ENCODE data around the gene KLF5. TPM values are rescaled to one million over a fixed set of nuclear protein-coding genes. Genes with fewer than 3 reads are reported as not detected.

KLF5 gene
- total and polyA plus RNA-seq, 2 donors: 3.4 to 78.5 TPM

GRCh38 chr13:73075546-73075945 lies 16.7 kb downstream of the KLF5 start:
- Histone ChIP-seq H3K4me1 (ENCODE audit: control insufficient read depth in 2 of 2, insufficient read depth in 2 of 2, low read length in 2 of 2) (no peaks in the 10 kb centered on the region), H3K27ac (ENCODE audit: low read depth in 1 of 2, low read length in 1 of 2) (no peak overlapping the region), H3K9me3 (ENCODE audit: control insufficient read depth in 2 of 2, insufficient read depth in 1 of 2, low read length in 1 of 2) (no peaks in the 10 kb centered on the region), H3K27me3 (ENCODE audit: control insufficient read depth in 2 of 2, insufficient read depth in 1 of 2, low read length in 1 of 2) (no peaks in the 10 kb centered on the region), H3K4me3 (ENCODE audit: low read length in 2 of 2) (no peak overlapping the region), H3K36me3 (ENCODE audit: control insufficient read depth in 2 of 2, insufficient read depth in 2 of 2, low read length in 1 of 2) (no peaks in the 10 kb centered on the region)
- WGBS: 91% methylated on average over 18 of the region's 18 CpGs
- DNase-seq (ENCODE audit: low read depth in 6 of 9, low spot score in 9 of 9): no peak

- no peaks in the 10 kb centered on the region for H3K36me3 ChIP-seq (ENCODE audit: control insufficient read depth in 2 of 2, insufficient read depth in 2 of 2, low read length in 1 of 2)
- DNase-seq (ENCODE audit: low read depth in 6 of 9, low spot score in 9 of 9): no peak
- no peaks in the 10 kb centered on the region for H3K4me1 ChIP-seq (ENCODE audit: control insufficient read depth in 2 of 2, insufficient read depth in 2 of 2, low read length in 2 of 2)
- no peak overlapping the region for H3K4me3 ChIP-seq (ENCODE audit: low read length in 2 of 2)
- WGBS: 94% methylated on average over 2 of the region's 2 CpGs
- no peak overlapping the region for H3K27ac ChIP-seq (ENCODE audit: low read depth in 1 of 2, low read length in 1 of 2)
- H3K9me3 ChIP-seq (ENCODE audit: control insufficient read depth in 2 of 2, insufficient read depth in 1 of 2, low read length in 1 of 2): no peaks in the 10 kb centered on the region
- no peaks in the 10 kb centered on the region for H3K27me3 ChIP-seq (ENCODE audit: control insufficient read depth in 2 of 2, insufficient read depth in 1 of 2, low read length in 1 of 2)
Observed at GRCh38 chr13:73075954-73076353, 17.1 kb downstream of the KLF5 start.

GRCh38 chr13:73077865-73078264 lies 19.1 kb downstream of the KLF5 start:
- 98% methylated on average over 9 of the region's 9 CpGs for whole genome bisulfite sequencing
- DNase-seq (ENCODE audit: low read depth in 6 of 9, low spot score in 9 of 9): no peak
- Histone ChIP-seq H3K4me3 (ENCODE audit: low read length in 2 of 2) (no peak overlapping the region), H3K27me3 (ENCODE audit: control insufficient read depth in 2 of 2, insufficient read depth in 1 of 2, low read length in 1 of 2) (no peaks in the 10 kb centered on the region), H3K27ac (ENCODE audit: low read depth in 1 of 2, low read length in 1 of 2) (no peak overlapping the region), H3K9me3 (ENCODE audit: control insufficient read depth in 2 of 2, insufficient read depth in 1 of 2, low read length in 1 of 2) (no peaks in the 10 kb centered on the region), H3K4me1 (ENCODE audit: control insufficient read depth in 2 of 2, insufficient read depth in 2 of 2, low read length in 2 of 2) (no peaks in the 10 kb centered on the region), H3K36me3 (ENCODE audit: control insufficient read depth in 2 of 2, insufficient read depth in 2 of 2, low read length in 1 of 2) (no peaks in the 10 kb centered on the region)

- Histone ChIP-seq H3K9me3 (ENCODE audit: control insufficient read depth in 2 of 2, insufficient read depth in 1 of 2, low read length in 1 of 2) (no peaks in the 10 kb centered on the region), H3K4me3 (ENCODE audit: low read length in 2 of 2) (no peak overlapping the region), H3K36me3 (ENCODE audit: control insufficient read depth in 2 of 2, insufficient read depth in 2 of 2, low read length in 1 of 2) (no peaks in the 10 kb centered on the region), H3K4me1 (ENCODE audit: control insufficient read depth in 2 of 2, insufficient read depth in 2 of 2, low read length in 2 of 2) (no peaks in the 10 kb centered on the region), H3K27ac (ENCODE audit: low read depth in 1 of 2, low read length in 1 of 2) (no peak overlapping the region), H3K27me3 (ENCODE audit: control insufficient read depth in 2 of 2, insufficient read depth in 1 of 2, low read length in 1 of 2) (no peaks in the 10 kb centered on the region)
- 99% methylated on average over 3 of the region's 3 CpGs for WGBS
- DNase-seq (ENCODE audit: low read depth in 6 of 9, low spot score in 9 of 9): no peak
Observed at GRCh38 chr13:73079359-73079758, 20.6 kb downstream of the KLF5 start.

GRCh38 chr13:73081256-73081915 lies 22.6 kb downstream of the KLF5 start:
- H3K4me3 ChIP-seq (ENCODE audit: low read length in 2 of 2): no peak overlapping the region
- no peaks in the 10 kb centered on the region for H3K36me3 ChIP-seq (ENCODE audit: control insufficient read depth in 2 of 2, insufficient read depth in 2 of 2, low read length in 1 of 2)
- H3K27me3 ChIP-seq (ENCODE audit: control insufficient read depth in 2 of 2, insufficient read depth in 1 of 2, low read length in 1 of 2): no peaks in the 10 kb centered on the region
- H3K9me3 ChIP-seq (ENCODE audit: control insufficient read depth in 2 of 2, insufficient read depth in 1 of 2, low read length in 1 of 2): no peaks in the 10 kb centered on the region
- H3K27ac ChIP-seq (ENCODE audit: low read depth in 1 of 2, low read length in 1 of 2): no peak overlapping the region
- no peak for DNase-seq (ENCODE audit: low read depth in 6 of 9, low spot score in 9 of 9)
- H3K4me1 ChIP-seq (ENCODE audit: control insufficient read depth in 2 of 2, insufficient read depth in 2 of 2, low read length in 2 of 2): no peaks in the 10 kb centered on the region
- WGBS: 71% methylated on average over 4 of the region's 4 CpGs

- DNase-seq (ENCODE audit: low read depth in 6 of 9, low spot score in 9 of 9): no peak
- Histone ChIP-seq H3K27ac (ENCODE audit: low read depth in 1 of 2, low read length in 1 of 2) (no peak overlapping the region), H3K4me3 (ENCODE audit: low read length in 2 of 2) (no peak overlapping the region), H3K27me3 (ENCODE audit: control insufficient read depth in 2 of 2, insufficient read depth in 1 of 2, low read length in 1 of 2) (no peaks in the 10 kb centered on the region), H3K36me3 (ENCODE audit: control insufficient read depth in 2 of 2, insufficient read depth in 2 of 2, low read length in 1 of 2) (no peaks in the 10 kb centered on the region), H3K4me1 (ENCODE audit: control insufficient read depth in 2 of 2, insufficient read depth in 2 of 2, low read length in 2 of 2) (no peaks in the 10 kb centered on the region), H3K9me3 (ENCODE audit: control insufficient read depth in 2 of 2, insufficient read depth in 1 of 2, low read length in 1 of 2) (no peaks in the 10 kb centered on the region)
- 92% methylated on average over 5 of the region's 5 CpGs for WGBS
Observed at GRCh38 chr13:73082471-73082870, 23.7 kb downstream of the KLF5 start.

- DNase-seq (ENCODE audit: low read depth in 6 of 9, low spot score in 9 of 9): no peak
- H3K9me3 ChIP-seq (ENCODE audit: control insufficient read depth in 2 of 2, insufficient read depth in 1 of 2, low read length in 1 of 2): no peaks in the 10 kb centered on the region
- 98% methylated on average over 4 of the region's 4 CpGs for WGBS
- no peaks in the 10 kb centered on the region for H3K36me3 ChIP-seq (ENCODE audit: control insufficient read depth in 2 of 2, insufficient read depth in 2 of 2, low read length in 1 of 2)
- no peaks in the 10 kb centered on the region for H3K27me3 ChIP-seq (ENCODE audit: control insufficient read depth in 2 of 2, insufficient read depth in 1 of 2, low read length in 1 of 2)
- H3K4me1 ChIP-seq (ENCODE audit: control insufficient read depth in 2 of 2, insufficient read depth in 2 of 2, low read length in 2 of 2): no peaks in the 10 kb centered on the region
- no peak overlapping the region for H3K4me3 ChIP-seq (ENCODE audit: low read length in 2 of 2)
- no peak overlapping the region for H3K27ac ChIP-seq (ENCODE audit: low read depth in 1 of 2, low read length in 1 of 2)
Observed at GRCh38 chr13:73082895-73083294, 24.1 kb downstream of the KLF5 start.

- DNase-seq (ENCODE audit: low read depth in 6 of 9, low spot score in 9 of 9): no peak
- 97% methylated on average over 4 of the region's 4 CpGs for WGBS
- no peaks in the 10 kb centered on the region for H3K36me3 ChIP-seq (ENCODE audit: control insufficient read depth in 2 of 2, insufficient read depth in 2 of 2, low read length in 1 of 2)
- no peak overlapping the region for H3K4me3 ChIP-seq (ENCODE audit: low read length in 2 of 2)
- H3K27ac ChIP-seq (ENCODE audit: low read depth in 1 of 2, low read length in 1 of 2): no peak overlapping the region
- H3K4me1 ChIP-seq (ENCODE audit: control insufficient read depth in 2 of 2, insufficient read depth in 2 of 2, low read length in 2 of 2): peaks cover 7 to 8% of the 10 kb centered on the region in 2 donors
- H3K9me3 ChIP-seq (ENCODE audit: control insufficient read depth in 2 of 2, insufficient read depth in 1 of 2, low read length in 1 of 2): peaks cover 0 to 10% of the 10 kb centered on the region in 2 donors
- H3K27me3 ChIP-seq (ENCODE audit: control insufficient read depth in 2 of 2, insufficient read depth in 1 of 2, low read length in 1 of 2): no peaks in the 10 kb centered on the region
Observed at GRCh38 chr13:73088332-73088935, 29.6 kb downstream of the KLF5 start.

- peaks cover 7 to 8% of the 10 kb centered on the region in 2 donors for H3K4me1 ChIP-seq (ENCODE audit: control insufficient read depth in 2 of 2, insufficient read depth in 2 of 2, low read length in 2 of 2)
- peaks cover 0 to 14% of the 10 kb centered on the region in 2 donors for H3K9me3 ChIP-seq (ENCODE audit: control insufficient read depth in 2 of 2, insufficient read depth in 1 of 2, low read length in 1 of 2)
- no peak for DNase-seq (ENCODE audit: low read depth in 6 of 9, low spot score in 9 of 9)
- H3K4me3 ChIP-seq (ENCODE audit: low read length in 2 of 2): no peak overlapping the region
- WGBS: 99% methylated on average over 4 of the region's 4 CpGs
- H3K27me3 ChIP-seq (ENCODE audit: control insufficient read depth in 2 of 2, insufficient read depth in 1 of 2, low read length in 1 of 2): no peaks in the 10 kb centered on the region
- no peaks in the 10 kb centered on the region for H3K36me3 ChIP-seq (ENCODE audit: control insufficient read depth in 2 of 2, insufficient read depth in 2 of 2, low read length in 1 of 2)
- H3K27ac ChIP-seq (ENCODE audit: low read depth in 1 of 2, low read length in 1 of 2): no peak overlapping the region
Observed at GRCh38 chr13:73089213-73089612, 30.4 kb downstream of the KLF5 start.

All from thymus (tissue), 11 donors.